Measurements from ENCODE around the gene ST8SIA5.

Gene ST8SIA5

GRCh38 chr18:46748466-46748865, 8.4 kb downstream of the ST8SIA5 start:
- no peak for DNase-seq (ENCODE audit: extremely low read depth in 1 of 2, low read depth in 1 of 2)

DNA sequence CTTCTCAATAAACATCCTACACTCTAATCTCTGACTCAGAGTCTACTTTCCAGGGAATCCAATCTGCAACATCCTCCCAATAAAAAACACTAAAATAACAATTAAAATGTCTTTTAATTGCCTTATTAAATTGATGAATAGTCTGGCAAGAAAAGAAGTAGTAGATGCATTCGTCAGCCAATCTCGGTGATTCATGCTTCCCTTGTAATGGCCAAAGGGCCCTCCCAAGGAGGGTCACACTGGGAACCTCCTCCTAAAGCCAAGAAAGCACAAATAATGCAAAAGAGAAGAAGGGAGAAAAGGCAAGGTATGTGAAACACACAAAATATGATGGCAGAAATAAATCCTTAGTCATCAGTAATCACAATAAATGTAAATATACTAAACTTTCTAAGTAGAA, 16.8 kb downstream of the ST8SIA5 start:
- no peak for DNase-seq (ENCODE audit: extremely low read depth in 1 of 2, low read depth in 1 of 2)

GRCh38 chr18:46738491-46738890, 18.4 kb downstream of the ST8SIA5 start:
- DNase-seq (ENCODE audit: extremely low read depth in 1 of 2, low read depth in 1 of 2) = no peak

DNA sequence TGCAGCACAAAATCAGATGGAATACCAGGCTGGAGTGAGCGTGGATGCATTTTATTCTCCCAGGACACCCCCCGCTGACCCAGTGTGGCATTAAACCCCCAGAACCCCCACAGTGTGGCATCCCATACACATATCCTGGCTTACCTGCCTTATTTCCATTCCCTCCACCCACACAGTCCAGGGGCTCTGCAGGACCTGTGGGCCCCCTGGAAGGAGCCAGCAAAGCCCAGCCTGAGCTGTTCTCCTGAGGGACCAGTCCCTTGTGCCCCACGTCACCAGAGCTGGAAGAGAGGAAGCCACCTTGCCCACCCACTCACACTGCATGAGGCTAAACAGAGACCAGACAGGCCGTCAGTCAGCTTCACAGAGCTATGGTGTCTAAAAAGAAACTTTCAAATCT, 20.1 kb downstream of the ST8SIA5 start:
- DNase-seq (ENCODE audit: extremely low read depth in 1 of 2, low read depth in 1 of 2) = no peak

DNA sequence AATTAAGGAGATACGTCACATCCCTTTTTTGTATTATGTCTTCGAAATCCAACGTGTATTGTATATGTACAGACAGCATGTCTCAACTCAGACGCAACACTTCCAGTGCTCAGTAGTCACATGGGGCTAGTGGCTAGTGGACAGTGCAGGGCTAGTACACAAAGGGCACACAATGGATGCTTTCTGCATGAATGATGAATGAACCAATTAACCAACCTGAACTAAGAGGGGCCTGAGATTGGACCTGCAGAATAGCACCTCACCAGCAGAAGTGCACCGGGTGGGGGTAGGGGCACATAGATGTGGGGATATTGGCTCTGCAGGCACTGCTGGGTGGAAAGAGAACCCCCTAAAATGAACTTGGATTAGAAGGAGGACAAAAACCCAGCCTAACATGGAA, 20.7 kb downstream of the ST8SIA5 start:
- no peak for DNase-seq (ENCODE audit: extremely low read depth in 1 of 2, low read depth in 1 of 2)

- no peak for DNase-seq (ENCODE audit: extremely low read depth in 1 of 2, low read depth in 1 of 2)
These were observed 21.9 kb downstream of the ST8SIA5 start for GRCh38 chr18:46734981-46735380.

DNA sequence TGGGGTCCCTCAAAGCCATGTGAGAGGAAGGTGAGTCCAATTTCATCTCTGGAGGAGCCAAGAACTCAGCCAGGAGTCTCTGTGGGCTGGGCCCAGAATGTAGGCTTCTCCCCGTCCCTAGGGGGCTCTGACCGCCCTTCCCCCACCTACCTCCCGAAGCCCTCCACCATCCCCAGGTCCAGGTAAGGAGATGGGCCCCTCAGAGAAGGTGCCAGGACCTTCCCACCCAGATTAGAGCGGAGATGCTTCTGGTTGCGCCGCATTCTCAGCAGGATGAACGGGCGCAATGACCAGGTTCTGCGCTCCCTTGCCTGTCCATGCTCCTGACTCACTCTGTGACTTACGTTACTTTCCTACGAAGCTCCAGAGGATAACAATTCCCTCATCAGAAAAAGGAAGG, 23.0 kb downstream of the ST8SIA5 start:
- no peak for DNase-seq (ENCODE audit: extremely low read depth in 1 of 2, low read depth in 1 of 2)

DNA sequence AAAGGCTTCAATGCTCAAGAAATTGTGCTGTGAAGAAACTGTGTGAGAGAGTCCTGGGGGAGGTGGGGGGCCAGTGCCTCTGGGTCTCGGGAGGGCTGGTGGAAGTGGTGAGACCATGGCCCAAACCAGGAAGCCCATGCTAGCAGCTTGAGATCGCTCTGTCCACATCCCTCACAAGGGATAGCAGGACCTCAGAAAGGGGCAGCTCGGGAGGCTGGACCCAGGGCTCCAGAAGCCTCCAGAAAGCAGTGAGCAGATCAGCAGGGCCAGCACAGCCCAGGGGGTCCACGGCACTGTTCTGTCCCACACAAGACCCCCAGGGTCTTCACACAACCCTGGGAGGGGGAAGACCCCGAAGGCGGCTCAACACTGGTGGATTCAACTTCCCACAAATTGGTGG, 24.1 kb downstream of the ST8SIA5 start:
- DNase-seq (ENCODE audit: extremely low read depth in 1 of 2, low read depth in 1 of 2) = no peak

DNA sequence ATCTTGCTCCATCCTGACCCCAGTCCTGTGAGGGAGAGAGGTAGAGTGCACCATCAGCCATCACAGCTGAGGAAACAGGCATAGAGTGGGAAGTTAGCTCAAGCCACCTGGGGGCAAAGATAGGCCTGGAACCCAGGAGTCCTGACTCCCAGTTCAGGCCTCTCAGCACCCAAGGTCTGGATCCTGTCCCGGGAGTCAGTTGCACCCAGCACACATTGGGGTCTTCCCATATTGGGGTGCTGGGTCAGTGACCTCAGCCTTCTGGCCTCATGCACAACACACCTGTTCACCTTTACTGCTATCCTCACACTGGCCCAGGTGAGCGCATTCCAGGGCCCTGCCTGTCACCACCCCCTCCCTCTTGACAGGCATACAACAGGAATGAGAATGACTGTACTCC, 24.7 kb downstream of the ST8SIA5 start:
- no peak for DNase-seq (ENCODE audit: extremely low read depth in 1 of 2, low read depth in 1 of 2)

GRCh38 chr18:46731316-46731715, 25.5 kb downstream of the ST8SIA5 start:
- DNase-seq (ENCODE audit: extremely low read depth in 1 of 2, low read depth in 1 of 2) = no peak

DNA sequence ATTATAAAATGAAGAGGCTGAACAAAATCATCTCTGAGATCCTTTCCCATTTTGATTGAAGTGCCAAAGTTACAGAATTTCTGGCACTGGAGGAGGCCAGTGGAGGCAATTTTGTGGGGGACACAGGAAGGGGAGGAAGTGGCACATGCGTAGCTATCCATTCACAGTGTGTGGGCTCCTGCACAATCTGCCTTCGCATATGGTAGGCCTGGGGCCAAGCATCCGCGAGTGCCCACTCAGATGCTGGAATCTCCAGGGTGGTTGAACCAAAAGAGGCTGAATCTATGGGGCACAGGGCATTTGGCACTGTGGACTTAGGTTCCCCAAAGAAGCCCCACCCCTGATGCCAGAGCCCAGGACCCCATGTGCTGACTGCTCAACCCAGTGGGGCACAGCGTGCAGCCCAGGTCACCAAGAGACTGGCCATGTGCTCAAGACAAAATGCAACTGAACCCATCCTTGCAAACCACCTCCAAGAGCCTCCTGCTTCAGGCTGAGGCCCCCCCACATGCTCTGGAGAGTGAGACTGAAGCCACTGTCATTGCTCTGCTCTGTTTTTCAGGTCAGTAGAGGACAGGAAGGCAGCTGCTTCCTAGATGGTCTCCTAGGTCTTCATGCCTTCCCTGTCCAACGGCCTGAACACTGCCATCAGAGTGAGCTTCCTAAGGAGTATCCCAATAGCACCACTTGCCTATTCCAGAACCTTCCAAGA, 28.5 kb downstream of the ST8SIA5 start:
- DNase-seq (ENCODE audit: extremely low read depth in 1 of 2, low read depth in 1 of 2) = no peak

DNA sequence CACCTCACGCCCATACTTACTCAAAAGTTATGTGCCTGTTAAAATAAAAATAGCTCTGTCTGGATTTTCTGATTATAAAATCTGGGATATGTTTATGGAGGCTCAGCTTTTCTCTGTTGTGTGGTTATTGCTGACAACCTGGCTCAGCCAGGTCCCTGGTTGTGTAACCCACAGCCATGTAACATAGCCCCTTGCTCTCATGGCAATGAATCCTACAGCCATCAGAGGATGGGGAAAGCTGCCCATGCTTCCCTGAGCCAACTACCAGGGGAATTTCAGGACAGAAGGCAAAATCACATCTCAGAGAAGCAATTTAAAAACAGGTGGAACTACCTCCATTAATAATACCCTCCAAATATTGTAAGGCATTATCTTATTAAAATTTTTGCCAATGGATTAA, 29.7 kb downstream of the ST8SIA5 start:
- DNase-seq (ENCODE audit: extremely low read depth in 1 of 2, low read depth in 1 of 2) = no peak

GRCh38 chr18:46725310-46725709, 31.5 kb downstream of the ST8SIA5 start:
- DNase-seq (ENCODE audit: extremely low read depth in 1 of 2, low read depth in 1 of 2) = no peak

DNA sequence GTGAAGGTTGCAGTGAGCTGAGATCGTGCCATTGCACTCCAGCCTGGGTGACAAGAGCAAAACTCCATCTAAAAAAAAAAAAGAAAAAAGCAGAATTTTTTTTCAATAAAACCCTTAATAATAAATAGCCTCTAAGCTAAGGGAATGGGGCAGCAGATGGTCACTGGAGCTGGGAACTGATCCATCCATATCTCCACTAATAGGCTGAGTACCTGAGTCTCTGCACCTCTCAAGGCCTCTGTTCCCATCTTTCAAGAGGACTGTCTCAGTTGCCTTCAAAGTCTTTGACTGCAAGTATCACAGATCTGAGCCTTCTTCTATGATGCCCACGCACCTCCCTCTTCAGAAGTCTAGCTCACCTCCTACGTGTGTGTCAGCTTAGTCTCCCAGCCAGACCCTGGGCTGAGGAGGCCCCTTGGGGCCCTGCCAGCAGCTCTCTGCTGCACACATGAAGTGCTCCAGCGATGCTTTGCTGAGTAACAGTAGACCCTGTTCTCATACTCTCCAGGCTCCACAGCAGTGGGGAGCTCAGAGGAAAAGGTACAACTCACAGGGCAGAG, 32.9 kb downstream of the ST8SIA5 start:
- no peak for DNase-seq (ENCODE audit: extremely low read depth in 1 of 2, low read depth in 1 of 2)

DNA sequence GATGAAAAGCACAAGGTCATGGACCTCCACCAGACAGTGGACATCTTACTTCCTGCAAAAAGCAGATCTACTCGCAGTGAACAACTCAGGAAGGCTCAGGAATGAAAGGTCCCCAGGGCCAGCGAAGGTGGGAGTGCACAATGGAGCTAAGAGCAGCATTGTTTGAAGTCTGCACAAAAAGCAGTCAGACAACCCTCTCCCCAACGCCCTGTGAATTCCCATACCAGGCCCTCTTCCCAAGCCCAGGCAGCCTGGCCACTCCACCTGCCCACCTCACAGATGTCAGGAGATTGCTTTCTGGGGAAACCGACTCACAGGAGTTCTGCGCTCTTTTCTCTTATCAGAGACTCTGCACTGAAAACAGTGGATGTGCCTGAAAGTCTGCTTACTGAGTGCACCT, 34.8 kb downstream of the ST8SIA5 start:
- no peak for DNase-seq (ENCODE audit: extremely low read depth in 1 of 2, low read depth in 1 of 2)

DNA sequence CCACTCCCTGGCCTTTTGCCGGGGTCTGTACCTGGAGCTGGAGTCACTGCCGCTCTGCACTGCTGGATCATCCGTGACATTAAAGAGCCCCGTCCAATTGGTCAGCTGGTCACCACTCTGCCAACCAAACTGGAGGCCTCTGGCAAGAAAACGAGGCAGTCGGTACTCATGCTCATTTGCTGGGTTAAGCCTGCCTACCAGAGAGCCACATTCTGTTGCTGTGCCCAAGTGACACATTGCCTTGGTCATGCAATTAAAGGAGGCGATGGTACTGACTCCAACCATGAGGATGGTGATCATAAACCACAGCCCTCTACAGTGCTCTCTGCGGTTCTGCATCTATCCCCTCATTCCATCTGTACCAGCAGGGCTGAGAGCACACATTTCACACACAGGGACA, 35.5 kb downstream of the ST8SIA5 start:
- no peak for DNase-seq (ENCODE audit: extremely low read depth in 1 of 2, low read depth in 1 of 2)

- no peak for DNase-seq (ENCODE audit: extremely low read depth in 1 of 2, low read depth in 1 of 2)
These were observed 36.3 kb downstream of the ST8SIA5 start for GRCh38 chr18:46720521-46720920.

GRCh38 chr18:46720092-46720491, 36.8 kb downstream of the ST8SIA5 start:
- DNase-seq (ENCODE audit: extremely low read depth in 1 of 2, low read depth in 1 of 2) = no peak

GRCh38 chr18:46719388-46719787, 37.5 kb downstream of the ST8SIA5 start:
- DNase-seq (ENCODE audit: extremely low read depth in 1 of 2, low read depth in 1 of 2) = no peak

DNA sequence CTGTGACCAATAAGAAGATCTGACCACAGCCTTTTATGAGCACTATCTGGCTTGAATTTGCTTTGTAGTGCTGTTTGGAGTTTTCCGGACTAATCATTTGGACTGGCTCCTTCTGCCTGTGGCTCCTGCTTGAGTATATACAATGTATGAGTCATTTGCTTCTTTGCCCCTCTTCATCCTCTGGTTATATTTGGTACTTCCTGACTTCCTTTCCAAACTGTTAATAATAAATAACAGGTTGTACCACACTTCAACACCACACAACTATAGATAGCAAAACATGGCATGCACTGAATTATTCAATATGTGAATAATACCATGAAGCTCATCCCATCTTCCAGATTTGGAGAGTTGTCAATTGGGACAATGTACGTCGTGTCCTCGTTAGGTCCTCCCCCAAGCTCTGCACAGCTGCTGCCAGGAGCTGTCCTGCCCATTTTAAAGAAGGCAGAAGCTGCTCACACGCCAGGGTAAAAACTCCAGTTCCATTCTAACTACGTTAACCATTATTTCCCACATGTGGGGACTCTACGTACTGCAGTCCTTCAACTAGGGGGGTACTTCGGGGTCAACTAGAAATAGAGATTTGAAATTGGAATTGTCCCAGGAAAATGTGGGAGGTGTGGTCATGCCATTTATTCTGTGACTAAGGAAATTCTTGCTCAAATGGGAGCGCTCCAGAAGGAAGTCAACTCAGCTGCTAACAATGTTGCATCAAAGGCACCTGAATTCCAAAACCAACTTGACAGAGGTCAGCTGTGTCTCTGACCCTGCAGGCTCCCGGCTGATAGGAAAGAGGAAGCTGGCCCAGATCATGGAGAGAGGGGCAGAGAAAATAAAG, 38.1 kb downstream of the ST8SIA5 start:
- DNase-seq (ENCODE audit: extremely low read depth in 1 of 2, low read depth in 1 of 2) = no peak

GRCh38 chr18:46716827-46717226, 40.0 kb downstream of the ST8SIA5 start:
- DNase-seq (ENCODE audit: extremely low read depth in 1 of 2, low read depth in 1 of 2) = no peak

DNA sequence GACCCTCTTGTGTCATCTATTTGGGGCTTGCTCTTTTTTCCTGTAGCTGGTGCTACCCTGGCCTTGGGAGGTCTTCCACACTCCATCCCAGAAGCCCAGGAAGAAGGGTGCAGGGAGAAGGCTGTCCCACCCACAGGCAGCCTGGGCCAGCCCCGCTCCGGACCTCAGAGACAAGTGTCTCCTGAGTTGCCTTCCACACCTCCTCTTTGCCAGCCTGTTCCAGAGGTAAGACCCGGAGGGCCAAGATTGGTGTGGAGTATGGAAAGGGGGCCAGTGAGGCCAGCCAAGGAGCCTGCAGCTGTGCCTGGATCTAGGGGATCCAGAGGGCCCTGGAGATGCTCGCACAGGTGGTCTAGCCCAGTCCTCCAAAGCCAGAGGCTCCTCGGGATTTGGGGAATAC, 40.5 kb downstream of the ST8SIA5 start:
- no peak for DNase-seq (ENCODE audit: extremely low read depth in 1 of 2, low read depth in 1 of 2)

Measured in activated CD8-positive, alpha-beta memory T cell treated with anti-CD3 and anti-CD28 coated beads for 1 hour (primary cell).